ENCODE results near the gene RNF11. TPM values are rescaled to one million over a fixed set of nuclear protein-coding genes. Genes with fewer than 3 reads are reported as not detected.
"Not testable (repeated sequence)": the region's sequence is repeated elsewhere in the genome, so short reads cannot be mapped to it uniquely, and the experiment has no call there.

The RNF11 gene, protein sequence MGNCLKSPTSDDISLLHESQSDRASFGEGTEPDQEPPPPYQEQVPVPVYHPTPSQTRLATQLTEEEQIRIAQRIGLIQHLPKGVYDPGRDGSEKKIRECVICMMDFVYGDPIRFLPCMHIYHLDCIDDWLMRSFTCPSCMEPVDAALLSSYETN
- 177 TPM for total RNA-seq

DNA sequence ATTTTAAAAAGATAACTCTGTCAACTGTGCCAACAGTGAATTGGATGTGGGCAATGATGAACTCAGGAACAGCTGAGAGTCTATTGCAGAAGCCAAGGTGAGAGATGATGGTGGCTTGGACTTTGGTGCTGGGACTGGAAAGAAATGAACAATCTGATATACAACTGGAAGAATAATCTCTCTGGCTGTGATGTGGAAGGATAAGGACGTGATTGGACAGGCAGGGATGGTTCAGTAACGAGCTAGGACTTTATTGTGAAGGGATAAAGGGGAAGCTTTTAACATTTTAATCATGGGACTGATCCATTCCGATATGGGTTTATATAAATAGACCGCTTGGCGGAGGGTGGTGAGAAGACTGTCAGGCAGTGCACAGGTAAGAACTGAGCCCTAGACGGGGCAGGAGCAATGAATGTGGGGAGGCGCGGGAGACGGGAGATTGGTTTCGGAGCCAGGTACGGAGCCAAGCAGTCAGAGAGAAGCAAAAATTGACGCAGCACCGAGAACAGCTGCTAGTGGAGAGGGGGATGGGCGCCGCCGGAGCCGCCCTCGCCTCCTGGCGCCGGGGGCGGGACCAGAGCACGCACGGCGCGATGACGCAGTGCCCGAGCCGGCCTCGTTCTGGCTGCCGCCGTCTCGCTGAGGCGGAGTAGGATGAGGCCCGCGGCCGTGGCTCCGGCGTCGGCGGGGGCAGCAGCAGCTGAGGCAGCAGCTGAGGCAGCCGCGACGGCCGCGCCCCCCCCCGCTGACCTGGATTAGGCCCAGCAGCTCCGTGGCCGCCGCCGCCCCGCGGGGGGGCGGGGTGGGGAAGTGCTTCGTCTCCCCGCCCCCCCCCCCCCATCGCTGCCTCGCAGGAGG is at the start of gene RNF11:
Gene RNF11, plus strand, starts transcription at position 601 of the 858 bp plus-strand sequence. CDS start 484 bp downstream, outside the sequence.
- DNase-seq (ENCODE audit: low spot score in 2 of 2): peak; percentile 91 to 94
- FAIRE-seq: no peak

DNA sequence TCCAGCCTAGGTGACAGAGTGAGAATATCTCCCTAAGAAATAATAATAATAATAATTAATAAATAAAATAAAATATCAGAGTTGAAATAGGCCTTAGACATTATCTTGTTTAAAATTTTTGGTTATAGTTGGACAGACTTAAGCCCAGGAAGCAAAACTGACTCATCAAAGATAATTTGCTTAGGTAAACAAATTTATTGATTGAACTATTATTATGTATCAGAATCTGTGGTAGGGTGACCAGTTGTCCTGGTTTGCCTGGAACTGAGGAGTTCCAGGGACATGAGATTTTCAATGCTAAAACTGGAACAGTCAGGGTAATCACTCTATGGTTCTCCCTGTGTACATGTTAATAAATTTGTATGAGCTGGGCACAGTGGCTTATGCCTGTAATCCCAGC is 47.8 kb upstream of the RNF11 start:
- FAIRE-seq (no peak), DNase-seq (ENCODE audit: low spot score in 2 of 2) (no peak)

DNA sequence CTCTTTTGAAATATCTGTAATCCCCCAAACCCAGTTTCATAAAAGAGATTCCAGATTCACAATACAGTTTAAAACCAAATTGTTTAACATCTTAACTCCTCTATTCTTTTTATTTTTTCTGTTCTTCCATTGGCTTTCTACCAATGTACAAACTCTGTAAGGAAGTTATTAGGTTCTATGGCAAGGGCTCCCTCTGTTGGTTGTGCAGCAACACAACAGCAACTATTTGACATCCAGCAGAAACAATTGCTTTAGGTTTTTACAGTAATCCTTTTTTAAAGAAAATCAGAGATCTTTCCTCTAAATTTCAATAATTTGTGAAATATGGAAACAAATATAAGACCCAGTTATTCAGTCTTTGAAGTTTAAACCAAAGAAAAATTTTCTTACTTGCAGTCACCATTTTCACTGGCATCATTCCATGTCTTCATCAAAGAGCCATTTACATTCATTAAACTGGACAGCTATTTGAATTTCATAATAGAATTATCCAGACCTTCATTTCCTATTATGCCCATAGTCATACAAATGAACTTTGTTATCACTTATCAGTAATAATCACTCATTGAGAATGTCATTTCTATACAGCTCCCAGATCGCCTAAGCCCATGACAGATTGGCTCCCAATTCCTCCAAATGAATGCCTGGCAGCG is 46.5 kb upstream of the RNF11 start:
- FAIRE-seq (peak; percentile 80), DNase-seq (ENCODE audit: low spot score in 2 of 2) (peak; percentile 29 to 64)

DNA sequence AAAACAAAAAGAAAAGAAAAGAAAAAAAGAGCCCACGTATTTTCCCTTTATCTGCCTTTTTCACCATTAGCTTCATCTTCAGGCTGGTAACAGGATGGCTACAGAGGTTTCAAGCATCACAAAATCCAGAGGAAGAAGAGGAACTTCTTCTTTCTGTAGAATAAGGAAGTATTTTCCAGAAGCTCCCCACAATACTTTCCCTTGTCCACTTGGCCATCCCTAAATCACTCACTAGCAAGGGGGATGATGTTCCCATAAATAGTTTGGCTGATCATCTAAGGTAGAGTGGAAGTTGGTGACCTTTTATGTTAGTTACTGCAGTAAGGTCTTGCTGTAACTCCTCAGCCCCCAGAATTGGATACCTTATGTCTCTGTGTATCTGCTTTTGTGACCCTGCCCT is 45.1 kb upstream of the RNF11 start:
- FAIRE-seq (no peak), DNase-seq (ENCODE audit: low spot score in 2 of 2) (no peak)

DNA sequence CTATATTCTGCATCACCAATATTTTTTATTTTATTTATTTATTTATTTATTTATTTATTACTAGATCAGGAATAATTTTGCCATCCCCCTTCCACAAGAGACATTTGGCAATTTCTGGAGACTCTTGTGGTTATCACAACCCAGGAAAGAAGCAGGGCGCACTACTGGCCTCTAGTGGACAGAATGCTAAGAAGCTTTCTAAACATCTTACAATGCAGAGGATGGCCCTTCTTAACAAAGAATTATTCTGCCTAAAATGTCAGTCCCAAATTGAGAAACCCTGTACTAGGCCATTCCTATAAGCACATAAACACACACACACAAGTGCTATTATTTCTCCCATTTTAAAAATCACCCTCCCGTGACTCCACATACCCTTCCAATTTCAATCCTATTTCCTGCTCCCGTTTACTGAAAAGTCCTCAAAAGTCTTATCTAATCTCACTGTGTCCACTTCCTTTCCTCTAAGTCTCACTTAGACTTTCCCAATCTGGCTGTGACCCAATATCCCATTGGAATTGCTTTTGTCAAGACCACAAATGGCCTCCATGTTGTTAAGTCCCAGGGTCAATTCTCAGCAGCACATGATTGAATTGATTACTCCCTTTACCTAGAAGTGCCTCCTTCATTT is 43.7 kb upstream of the RNF11 start:
- DNase-seq (ENCODE audit: low spot score in 2 of 2) (peak in 1 of 2 donors; percentile 37), FAIRE-seq (peak; percentile 71)

DNA sequence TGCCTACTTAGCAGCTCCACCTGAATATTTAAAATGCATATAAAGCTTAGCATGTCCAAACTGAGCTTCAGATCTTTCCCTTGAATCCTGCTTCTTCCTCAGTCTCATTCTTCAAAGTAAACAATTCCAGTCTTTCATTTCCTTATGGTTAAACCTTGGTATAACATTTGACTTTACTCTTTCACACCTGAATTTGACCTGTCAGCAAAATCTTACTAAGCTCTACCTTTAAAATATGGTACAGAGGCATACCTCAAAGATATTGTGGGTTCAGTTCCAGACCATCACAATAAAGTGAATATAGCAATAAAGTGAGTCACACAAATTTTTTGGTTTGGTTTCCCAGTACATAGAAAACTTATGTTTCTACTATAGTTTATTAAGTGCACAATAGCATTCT is 42.5 kb upstream of the RNF11 start:
- DNase-seq (ENCODE audit: low spot score in 2 of 2) (no peak), FAIRE-seq (no peak)

DNA sequence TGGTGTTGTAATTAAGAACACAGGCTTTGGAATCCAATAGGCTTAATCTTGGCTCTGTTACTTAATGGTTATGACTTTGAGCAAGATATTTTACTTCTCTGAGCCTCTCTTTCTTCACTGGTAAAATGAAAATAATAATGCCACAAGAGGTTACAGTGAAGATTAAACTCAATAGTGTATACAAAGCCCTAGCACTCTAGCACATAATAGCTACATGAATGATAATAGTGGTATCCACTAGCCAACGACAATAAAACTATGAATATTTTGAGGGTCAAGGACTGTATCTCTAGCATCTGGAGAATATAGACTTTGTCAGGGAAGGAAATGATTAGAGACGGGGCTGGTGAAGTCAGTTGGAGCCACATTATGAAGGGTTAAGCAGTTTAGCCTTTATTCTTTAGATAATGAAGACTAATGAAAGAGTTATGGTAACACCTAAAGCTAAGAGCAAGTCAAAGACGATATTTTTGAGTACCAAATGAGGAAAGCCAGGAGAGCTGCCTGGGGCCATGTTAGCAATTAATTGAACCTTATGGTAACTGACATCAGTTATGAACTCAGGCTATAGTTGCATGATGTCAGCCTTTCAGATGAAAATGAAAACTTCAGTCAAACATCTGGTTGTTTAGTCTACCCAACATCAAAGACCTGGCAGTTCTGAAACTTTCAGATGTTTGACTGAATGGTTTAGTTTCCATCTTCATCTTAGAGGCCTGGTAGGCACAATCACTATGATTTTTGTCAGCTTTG is 32.8 kb upstream of the RNF11 start:
- no peak for DNase-seq (ENCODE audit: low spot score in 2 of 2)
- no peak for FAIRE-seq

DNA sequence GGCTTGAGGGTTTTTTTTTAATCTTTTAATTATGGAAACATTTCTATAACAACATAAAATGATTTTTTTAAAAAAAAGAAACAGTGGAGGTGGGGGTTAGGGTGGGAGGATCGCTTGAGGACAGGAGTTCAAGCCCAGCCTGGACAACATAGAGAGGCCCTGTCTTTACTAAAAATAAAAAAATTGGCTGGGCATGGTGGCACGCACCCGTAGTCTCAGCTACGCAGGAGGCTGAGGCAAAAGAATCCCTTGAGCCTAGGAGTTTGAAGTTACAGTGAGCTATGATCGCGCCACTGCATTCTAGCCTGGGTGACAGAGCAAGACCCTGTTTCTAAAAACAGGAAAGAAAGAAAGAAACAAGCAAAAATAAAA is 32.2 kb upstream of the RNF11 start:
- FAIRE-seq (no peak), DNase-seq (ENCODE audit: low spot score in 2 of 2) (no peak)

DNA sequence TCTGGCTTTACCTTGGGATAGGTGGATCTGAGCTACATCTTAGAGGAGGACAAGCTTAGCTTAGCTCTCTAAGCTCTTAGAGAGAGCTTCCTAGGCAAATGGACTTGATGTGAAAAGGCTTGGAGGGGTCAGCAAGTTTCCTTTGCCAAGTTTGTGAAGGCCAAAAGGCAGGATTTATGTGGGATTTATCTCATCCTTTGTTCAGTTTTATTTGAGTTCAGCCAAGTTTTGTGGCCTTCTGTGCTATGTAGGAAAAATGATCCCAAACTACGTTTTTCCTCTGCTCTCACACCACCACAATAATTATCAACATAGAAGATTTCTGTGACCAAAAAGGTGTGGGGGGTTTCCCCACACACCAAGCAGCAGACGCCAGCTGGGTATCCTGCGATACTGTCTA is 26.0 kb upstream of the RNF11 start:
- DNase-seq (ENCODE audit: low spot score in 2 of 2) (no peak), FAIRE-seq (no peak)

DNA sequence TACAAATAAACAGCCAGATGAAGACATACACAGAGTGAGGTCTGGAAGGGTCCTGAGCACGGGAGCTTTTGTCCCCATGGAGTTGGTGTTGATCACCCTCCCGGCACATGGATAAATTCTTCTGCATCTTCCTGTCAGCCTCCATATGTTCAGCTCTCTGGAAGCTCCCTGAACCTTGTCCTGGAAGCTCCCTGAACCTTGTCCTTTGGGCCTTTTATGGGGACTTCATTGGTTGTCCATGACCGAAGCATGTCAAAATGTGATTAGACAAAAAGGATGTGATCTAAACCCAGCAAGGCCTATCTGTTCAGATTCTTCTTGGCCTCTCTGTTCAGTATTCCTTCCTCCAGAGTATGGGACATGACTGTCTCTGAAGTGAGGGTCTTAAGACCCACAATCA is 25.4 kb upstream of the RNF11 start:
- no peak for FAIRE-seq

DNA sequence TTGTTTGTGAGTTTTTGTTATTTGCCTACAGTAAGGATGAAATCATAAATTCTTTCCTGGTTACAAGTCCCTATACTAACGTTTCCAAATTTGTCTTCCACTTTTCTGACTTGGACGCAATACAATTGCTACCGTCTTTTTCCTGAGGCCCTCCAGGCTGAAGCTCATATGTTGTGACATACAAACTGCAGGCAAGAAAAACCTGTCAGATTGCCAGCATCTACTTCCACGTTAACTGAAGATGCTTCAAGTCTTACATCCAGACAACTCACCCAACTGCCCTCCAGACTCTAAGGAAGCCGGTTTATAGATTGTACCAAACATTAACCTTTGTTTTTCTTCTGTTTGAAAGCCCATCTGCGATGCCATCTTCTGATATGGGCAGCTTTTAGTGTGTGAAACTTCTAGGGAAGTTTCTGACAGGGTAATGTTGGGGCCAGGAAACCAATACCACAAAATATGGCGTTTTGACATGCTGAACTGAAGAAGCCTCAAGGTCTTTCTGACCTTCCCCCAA is 21.4 kb upstream of the RNF11 start:
- FAIRE-seq (no peak), DNase-seq (ENCODE audit: low spot score in 2 of 2) (no peak)

More for the DNA sequence above, 25.4 kb upstream of the RNF11 start:
- no peak for DNase-seq (ENCODE audit: low spot score in 2 of 2)

DNA sequence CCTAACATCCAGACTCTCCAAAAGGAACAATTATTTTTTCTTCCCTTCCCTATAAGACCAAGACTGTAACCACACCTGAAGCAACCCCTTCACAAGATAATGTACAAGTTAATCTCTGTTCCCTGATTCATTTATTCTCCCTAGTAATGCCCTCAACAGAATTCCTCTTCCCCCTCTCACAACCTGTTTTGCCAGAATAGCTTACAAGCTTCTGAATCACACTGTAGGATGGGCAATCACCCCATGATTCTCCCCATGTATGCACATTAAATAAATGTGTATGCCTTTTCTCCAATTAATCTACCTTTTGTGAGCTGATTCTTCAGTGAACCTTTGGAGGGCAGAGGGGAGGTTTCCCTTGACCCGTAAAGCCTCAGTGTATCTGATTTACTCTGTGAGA is 20.9 kb upstream of the RNF11 start:
- DNase-seq (ENCODE audit: low spot score in 2 of 2): no peak
- no peak for FAIRE-seq

DNA sequence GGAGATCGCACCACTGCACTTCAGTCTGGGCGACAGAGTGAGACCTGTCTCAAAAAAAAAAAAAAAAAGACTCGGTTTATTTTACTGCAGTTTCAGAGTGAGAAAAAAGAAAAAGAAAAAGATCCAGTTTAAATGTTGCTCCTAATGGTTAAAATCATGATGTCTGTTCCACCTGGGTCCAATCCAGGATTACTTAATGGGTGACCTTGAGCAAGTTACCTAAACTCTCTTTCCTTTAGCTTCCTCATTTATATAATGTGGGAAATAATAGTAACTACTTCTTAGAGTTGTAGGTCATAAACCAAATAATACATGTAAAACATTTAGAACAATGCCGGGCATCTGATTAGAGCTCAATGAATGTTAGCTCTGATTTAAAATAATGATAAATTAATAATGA is 19.4 kb upstream of the RNF11 start:
- FAIRE-seq (no peak), DNase-seq (ENCODE audit: low spot score in 2 of 2) (no peak)

DNA sequence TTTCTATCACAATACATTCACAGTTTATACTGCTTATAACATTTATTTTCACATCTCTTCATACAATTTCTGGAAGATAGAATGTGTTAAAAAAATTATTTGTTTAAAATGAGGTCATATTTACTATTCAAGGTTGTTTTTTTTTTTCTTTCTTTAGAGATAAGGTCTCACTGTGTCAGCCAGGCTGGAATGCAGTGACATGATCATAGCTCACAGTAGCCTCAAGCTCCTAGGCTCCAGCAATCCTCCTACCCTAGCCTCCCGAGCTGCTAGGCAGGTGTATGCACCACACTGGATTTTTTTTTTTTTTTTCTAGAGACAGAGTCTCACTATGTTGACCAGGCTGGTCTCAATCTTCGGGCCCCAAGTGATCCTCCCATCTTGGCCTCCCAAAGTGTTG is 19.0 kb upstream of the RNF11 start:
- DNase-seq (ENCODE audit: low spot score in 2 of 2): no peak
- FAIRE-seq: no peak

DNA sequence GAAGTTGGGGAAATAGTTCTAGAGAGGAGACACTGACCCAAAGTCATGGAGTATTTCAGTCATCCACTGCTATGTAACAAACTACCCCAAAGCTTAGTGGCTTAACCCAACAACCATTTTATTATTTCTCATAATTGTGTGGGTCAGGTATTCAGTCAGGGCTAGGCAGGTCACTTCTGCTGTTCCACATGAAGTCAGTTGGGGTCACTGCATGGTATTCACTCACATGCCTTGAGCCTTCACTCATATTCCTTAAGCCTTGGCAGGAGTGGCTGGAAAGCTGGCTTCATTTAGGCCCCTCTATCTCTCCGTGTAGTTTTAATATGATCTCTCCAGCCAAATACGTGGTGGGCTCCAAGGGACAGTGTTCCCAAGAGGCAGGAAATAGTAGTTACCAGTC is 17.5 kb upstream of the RNF11 start:
- FAIRE-seq (no peak), DNase-seq (ENCODE audit: low spot score in 2 of 2) (no peak)

DNA sequence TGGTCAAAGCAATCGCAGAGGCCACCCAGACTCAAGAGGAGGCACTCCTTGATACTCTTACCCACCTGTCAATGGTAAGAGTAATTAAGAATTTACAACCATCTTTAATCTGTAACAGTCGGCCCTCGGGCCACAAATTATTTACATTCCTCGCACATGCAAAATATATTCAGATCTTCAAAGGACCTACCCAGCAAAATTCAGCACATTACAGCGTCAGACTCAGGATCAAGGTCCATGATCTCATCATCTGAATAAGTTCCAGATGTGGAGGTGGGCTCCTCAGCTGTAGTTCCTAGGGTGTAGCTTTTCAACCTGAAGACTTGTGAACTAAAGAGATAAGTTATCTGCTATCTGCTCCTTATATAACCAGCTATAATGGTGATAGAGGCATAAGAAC is 17.1 kb upstream of the RNF11 start:
- DNase-seq (ENCODE audit: low spot score in 2 of 2): no peak
- FAIRE-seq: no peak

DNA sequence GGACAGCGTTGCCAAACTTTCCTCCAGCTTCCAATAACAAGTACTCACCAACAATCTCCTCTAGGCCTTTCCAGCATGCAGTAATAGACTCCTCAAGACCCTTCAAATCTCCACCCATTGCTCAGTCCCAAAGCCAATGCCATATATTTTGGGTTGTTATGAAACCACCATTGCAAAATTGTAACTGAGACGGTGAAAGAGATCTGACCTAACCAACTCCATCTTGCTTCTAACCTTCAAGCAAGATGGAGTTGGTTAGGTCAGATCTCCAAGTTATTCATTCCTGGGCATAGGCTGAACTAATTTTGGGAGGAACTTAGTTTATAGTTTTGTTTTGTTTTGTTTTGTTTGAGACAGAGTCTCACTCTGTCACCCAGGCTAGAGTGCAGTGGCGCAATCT is 14.5 kb upstream of the RNF11 start:
- FAIRE-seq; DNase-seq (ENCODE audit: low spot score in 2 of 2): not testable (repeated sequence)

DNA sequence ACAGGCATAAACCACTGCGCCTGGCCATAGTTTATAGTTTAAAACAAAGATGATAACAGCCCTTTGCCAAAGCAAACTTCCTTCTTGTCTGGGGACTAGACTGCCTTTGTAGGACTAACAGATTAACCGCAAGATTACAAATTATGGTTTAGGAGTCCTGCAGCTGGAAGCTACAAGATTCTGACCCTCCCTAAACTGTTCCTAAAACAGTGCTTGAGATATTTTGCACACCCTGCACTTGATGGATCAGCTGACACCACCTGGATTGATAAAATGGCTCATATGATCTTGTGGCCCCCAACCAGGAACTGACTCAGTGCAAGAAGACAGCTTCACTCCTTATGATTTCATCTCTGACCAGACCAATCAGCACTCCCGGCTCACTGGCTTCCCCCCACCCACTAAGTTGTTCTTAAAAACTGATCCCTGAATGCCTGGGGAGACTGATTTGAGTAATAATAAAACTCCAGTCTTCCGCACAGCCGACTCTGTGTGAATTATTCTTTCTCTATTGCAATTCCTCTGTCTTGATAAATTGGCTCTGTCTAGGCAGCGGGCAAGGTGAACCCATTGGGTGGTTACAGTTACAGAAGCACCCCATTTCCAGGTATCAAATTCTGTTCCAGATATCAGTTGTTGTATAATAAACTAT is 13.8 kb upstream of the RNF11 start:
- FAIRE-seq (no peak), DNase-seq (ENCODE audit: low spot score in 2 of 2) (no peak)

DNA sequence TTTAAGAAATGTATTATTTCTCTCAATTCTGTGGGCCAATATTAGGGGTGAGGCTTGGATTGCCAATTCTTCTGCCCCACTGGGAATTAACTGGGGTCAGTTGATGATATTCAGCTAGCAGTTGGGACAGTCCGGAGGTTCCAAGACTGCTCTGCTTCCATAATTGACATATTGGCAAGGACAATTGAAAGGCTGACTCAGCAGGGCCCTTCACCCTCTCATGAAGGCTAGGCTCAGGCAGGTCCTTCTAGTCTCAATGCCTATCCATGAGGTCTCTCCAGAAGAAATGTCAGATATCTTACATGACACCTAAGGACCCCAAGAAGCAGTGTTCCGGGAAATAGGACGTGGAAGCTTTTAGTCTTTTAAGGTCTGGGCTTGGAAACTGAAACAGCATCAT is 13.3 kb upstream of the RNF11 start:
- FAIRE-seq: no peak
- DNase-seq (ENCODE audit: low spot score in 2 of 2): no peak

DNA sequence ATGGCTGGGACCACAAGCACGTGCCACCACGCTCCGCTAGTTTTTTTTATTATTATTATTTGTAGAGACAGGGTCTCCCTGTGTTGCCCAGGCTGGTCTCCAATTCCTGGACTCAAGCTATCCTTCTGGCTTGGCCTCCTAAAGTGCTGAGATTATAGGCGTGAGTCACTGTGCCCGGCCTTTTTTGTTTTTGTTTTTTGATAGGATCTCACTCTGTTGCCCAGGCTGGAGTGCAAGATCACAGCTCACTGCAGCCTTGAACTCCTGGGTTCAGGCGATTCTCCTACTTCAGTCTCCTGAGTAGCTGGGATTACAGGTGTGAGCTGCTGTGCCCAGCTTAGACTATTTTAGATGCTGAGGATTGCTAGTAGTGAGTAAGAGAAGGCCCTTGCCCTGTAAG is 11.8 kb upstream of the RNF11 start:
- FAIRE-seq (no peak), DNase-seq (ENCODE audit: low spot score in 2 of 2) (no peak)

All from frontal cortex (tissue), 4 donors.